Transverse colon (tissue), 4 donors: ENCODE data around the gene NXPE3. TPM values are rescaled to one million over a fixed set of nuclear protein-coding genes. Genes with fewer than 3 reads are reported as not detected.

Experiments
- DNase-seq: peaks from one replicate; pipeline ENCODE4 v3.0.0-alpha.2; 2019
- H3K27ac ChIP-seq, 4 donors: fragments of 200-600 bp; sonication (generic); 2 replicates each; pipeline ENCODE4 v1.5.1; 2016 to 2018; ENCODE audit warnings: inconsistent platforms in 4 of 4
- H3K27me3 ChIP-seq: fragments of 200-600 bp; sonication (generic); 2 replicates; pipeline ENCODE4 v1.5.1; 2017; ENCODE audit warnings: inconsistent platforms
- H3K36me3 ChIP-seq, 4 donors: fragments of 200-600 bp; sonication (generic); 2 replicates each; pipeline ENCODE4 v1.5.1; 2017 to 2019; ENCODE audit warnings: inconsistent platforms in 4 of 4
- H3K4me1 ChIP-seq, 4 donors: fragments of 200-600 bp; sonication (generic); 2 replicates each; pipeline ENCODE4 v1.5.1; 2017 to 2020; ENCODE audit warnings: inconsistent platforms in 4 of 4
- H3K4me3 ChIP-seq, 4 donors: fragments of 200-600 bp; sonication (generic); 1 replicate in 1 of 4; 2 replicates in 3 of 4; pipeline versions ENCODE4 v1.5.1 to v1.6.1; 2017 to 2019; ENCODE audit warnings: inconsistent platforms in 4 of 4
- H3K9me3 ChIP-seq, 2 donors: fragments of 200-600 bp; sonication (generic); 2 replicates each; pipeline ENCODE4 v1.5.1; 2017 to 2019; ENCODE audit warnings: inconsistent platforms in 2 of 2
- CTCF ChIP-seq, 5 experiments: fragments of 200-600 bp in 3 of 5; fragments of 450-650 bp in 2 of 5; sonication (generic) in 3 of 5; IDR thresholded peaks; 1 replicate in 2 of 5; 2 replicates in 3 of 5; pipeline ENCODE4 v1.5.1; 2016 to 2017; ENCODE audit warnings: antibody characterized with exemption in 5 of 5, inconsistent platforms in 3 of 5, mild to moderate bottlenecking in 2 of 5, moderate library complexity in 1 of 5
- EP300 ChIP-seq: sonication (generic); formaldehyde crosslinking; IDR thresholded peaks from one replicate; pipeline ENCODE4 v1.6.1; 2017; ENCODE audit warnings: antibody characterized with exemption, low read depth
- POLR2A ChIP-seq: fragments of 450-650 bp; IDR thresholded peaks from one replicate; pipeline ENCODE4 v1.6.1; 2016; ENCODE audit warnings: antibody characterized with exemption, mild to moderate bottlenecking, moderate library complexity
- POLR2AphosphoS5 ChIP-seq, 3 donors: sonication (generic); formaldehyde crosslinking; IDR thresholded peaks; one replicate each; pipeline ENCODE4 v1.6.1; 2016; ENCODE audit warnings: antibody characterized with exemption in 3 of 3
- WGBS, 2 donors: methylation state at CpG; one replicate each; pipeline ENCODE4 v1.1.5; 2018; ENCODE audit warnings: low coverage in 1 of 2; 5-methylcytosine and 5-hydroxymethylcytosine counted together
- in situ Hi-C, 4 donors: fragments of 200-750 bp; cut with MboI; loops; one replicate each; pipeline versions ENCODE4 v1.15.0 to v1.15.1; 2017; ENCODE audit warnings: low sequenced_read_pairs in 3 of 4, low pct_ligation_motif_present in 1 of 4, low pct_unique_long_range_greater_than_20kb in 1 of 4
- intact Hi-C: fragments of 100-400 bp; cut with DNase I; formaldehyde crosslinking; loops from one replicate; pipeline ENCODE4 v1.15.1; 2023; ENCODE audit warnings: low total_unique reads
- total RNA-seq, 4 donors: library from RNA; depleted of rRNA; stranded (reverse); fragments of >200 nt; gene quantifications; one replicate each; pipeline ENCODE4 v1.1.0, GENCODE V29; 2016

NXPE3 gene
- total RNA-seq, 4 donors from 2014 or later, result 2.2 to 8.1 (median 2.9) TPM

DNA sequence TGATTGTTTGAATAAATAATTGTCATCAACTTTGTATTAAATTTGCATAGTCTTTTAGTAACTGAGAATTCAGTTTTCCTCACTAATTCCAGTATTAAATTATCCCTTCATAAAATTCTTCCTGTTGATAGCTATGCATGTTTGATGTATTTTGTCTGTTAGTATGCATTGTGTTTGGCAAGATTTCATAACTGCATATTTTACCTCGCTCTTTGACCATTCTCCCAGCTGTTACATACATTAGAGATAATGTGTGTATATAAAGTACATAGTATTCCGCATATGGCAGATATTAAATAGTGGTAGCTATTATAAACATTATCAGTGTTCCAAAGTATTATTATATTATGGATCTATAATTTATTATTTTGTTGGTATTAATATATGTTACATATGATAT, 59.7 kb downstream of the NXPE3 start:
- intact Hi-C loops, result no loop called here
- 73 to 84% methylated on average over 2 of the region's 2 CpGs for WGBS, 2 donors
- no peaks in the 10 kb centered on the region for H3K9me3 ChIP-seq
- in situ Hi-C loops, result no loop called here
- TF ChIP-seq EP300 (no peak), CTCF (IDR thresholded peaks at IDR 0.05) (no peak), POLR2AphosphoS5 (IDR thresholded peaks at IDR 0.05) (no peak), POLR2A (no peak)
- no peaks in the 10 kb centered on the region for H3K27me3 ChIP-seq
- peaks cover 0 to 37% (median 21%) of the 10 kb centered on the region in 4 donors for H3K4me1 ChIP-seq
- no peak overlapping the region for H3K4me3 ChIP-seq
- H3K27ac ChIP-seq, result no peak overlapping the region
- no peaks in the 10 kb centered on the region for H3K36me3 ChIP-seq
- DNase-seq, result no peak

- DNase-seq, result no peak
- no peaks in the 10 kb centered on the region for H3K36me3 ChIP-seq
- in situ Hi-C loops (no loop called here), intact Hi-C loops (no loop called here)
- TF ChIP-seq CTCF (IDR thresholded peaks at IDR 0.05) (no peak), EP300 (no peak), POLR2A (no peak), POLR2AphosphoS5 (IDR thresholded peaks at IDR 0.05) (no peak)
- no peaks in the 10 kb centered on the region for H3K9me3 ChIP-seq
- H3K27me3 ChIP-seq, result no peaks in the 10 kb centered on the region
- H3K4me1 ChIP-seq, result peaks cover 0 to 33% (median 21%) of the 10 kb centered on the region in 4 donors
- no peak overlapping the region for H3K4me3 ChIP-seq
- no peak overlapping the region for H3K27ac ChIP-seq
Measured at GRCh38 chr3:101840066-101840465, 61.1 kb downstream of the NXPE3 start.

DNA sequence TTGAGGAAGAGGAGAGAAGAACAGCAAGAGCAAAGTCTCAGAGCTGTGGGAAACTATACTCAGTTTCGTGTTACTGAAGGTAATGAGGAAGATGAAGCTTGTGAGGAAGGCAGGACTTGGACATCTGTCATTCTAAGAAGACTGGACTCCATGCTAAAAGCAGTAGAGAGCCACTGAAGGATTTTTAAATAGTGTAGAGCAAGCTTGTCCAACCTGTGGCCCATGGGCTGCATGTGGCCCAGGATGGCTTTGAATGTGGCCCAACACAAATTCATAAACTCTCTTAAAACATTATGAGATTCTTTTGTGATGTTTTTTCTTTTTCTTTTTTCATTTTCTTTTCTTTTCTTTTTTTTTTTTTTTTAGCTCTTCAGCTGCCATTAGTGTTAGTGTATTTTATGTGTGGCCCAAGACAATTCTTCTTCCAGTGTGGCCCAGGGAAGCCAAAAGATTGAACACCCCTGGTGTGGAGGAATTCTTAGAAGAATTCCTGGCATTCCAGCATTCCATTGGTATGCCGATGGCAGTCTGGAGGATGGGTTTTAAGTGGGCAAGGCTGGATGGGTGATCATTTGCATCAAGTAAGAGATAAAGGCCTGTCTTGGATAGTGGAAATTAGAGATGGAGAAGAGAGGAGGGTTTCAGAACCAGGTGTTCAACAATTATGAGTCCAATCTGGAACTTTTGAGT, 63.4 kb downstream of the NXPE3 start:
- Histone ChIP-seq H3K4me1 (peaks cover 5 to 31% (median 17%) of the 10 kb centered on the region in 4 donors), H3K9me3 (no peaks in the 10 kb centered on the region), H3K4me3 (no peak overlapping the region), H3K27me3 (no peaks in the 10 kb centered on the region), H3K36me3 (no peaks in the 10 kb centered on the region), H3K27ac (no peak overlapping the region)
- no peak for TF ChIP-seq CTCF (IDR thresholded peaks at IDR 0.05)
- TF ChIP-seq POLR2AphosphoS5 (IDR thresholded peaks at IDR 0.05), result no peak
- no peak for TF ChIP-seq POLR2A
- in situ Hi-C loops (no loop called here), intact Hi-C loops (no loop called here)
- 78 to 85% methylated on average over 2 of the region's 2 CpGs for WGBS, 2 donors
- no peak for DNase-seq

GRCh38 chr3:101842935-101843330, 63.9 kb downstream of the NXPE3 start:
- TF ChIP-seq POLR2A (no peak), CTCF (IDR thresholded peaks at IDR 0.05) (no peak), EP300 (no peak), POLR2AphosphoS5 (IDR thresholded peaks at IDR 0.05) (no peak)
- Histone ChIP-seq H3K9me3 (no peaks in the 10 kb centered on the region), H3K4me3 (no peak overlapping the region), H3K27ac (no peak overlapping the region), H3K4me1 (peaks cover 10 to 31% (median 18%) of the 10 kb centered on the region in 4 donors), H3K27me3 (no peaks in the 10 kb centered on the region), H3K36me3 (no peaks in the 10 kb centered on the region)
- in situ Hi-C loops (no loop called here), intact Hi-C loops (no loop called here)
- WGBS, 2 donors, result 84 to 90% methylated on average over 3 of the region's 3 CpGs
- DNase-seq, result no peak
